HCT116 (cell line): ENCODE data around the gene LCN6. TPM values are rescaled to one million over a fixed set of nuclear protein-coding genes. Genes with fewer than 3 reads are reported as not detected.

Source experiments
- ATAC-seq: fragments of 200-7000 bp; cut with Tn5 transposase; 2 replicates; pipeline ENCODE4 v1.9.1; 2020; ENCODE audit warnings: mild to moderate bottlenecking, moderate library complexity
- BruUV-seq: library from RNA; stranded (reverse); fragments of 400-500 nt; replicated peaks from 2 replicates; lab custom pipeline; 2021; lab: Mats Ljungman, UMichigan
- CTCF ChIA-PET: fragments of 300-600 bp; sonication (Branson Sonifier 250); formaldehyde crosslinking; loops from one replicate; lab custom pipeline; 2021; ENCODE audit warnings: antibody characterized with exemption; lab: Charles Lee
- POLR2A ChIA-PET: fragments of 300-600, 350-600 bp; sonication (Branson Sonifier 250); formaldehyde crosslinking; loops from one replicate; lab custom pipeline; 2021; ENCODE audit warnings: antibody characterized with exemption; lab: Charles Lee
- RAD21 ChIA-PET, 2 experiments: fragments of 300-600 bp; sonication (Branson Sonifier 250); formaldehyde crosslinking; loops; one replicate each; lab custom pipeline; 2023; ENCODE audit warnings: low total read pairs in 2 of 2; ENCODE audit not compliant: uncharacterized antibody in 2 of 2, unreplicated experiment in 2 of 2, low non-redundant PET in 1 of 2; lab: Charles Lee
- DNase-seq: peaks from one replicate; pipeline ENCODE4 v3.0.0-alpha.2; 2010; ENCODE audit warnings: low read depth, low spot score
- H2AFZ ChIP-seq: fragments of 200-600 bp; shearing (Covaris generic), sonication (generic); 2 replicates; pipeline ENCODE4 v1.6.1; 2017; ENCODE audit warnings: low read depth, mixed run types, mixed read lengths, antibody characterized with exemption, low read length; ENCODE audit not compliant: poor library complexity, severe bottlenecking
- H3K27ac ChIP-seq: 2 replicates; pipeline ENCODE4 v1.5.1; 2012; ENCODE audit warnings: low read depth, low read length
- H3K27me3 ChIP-seq: fragments of 200-600 bp; sonication (generic); 2 replicates; pipeline ENCODE4 v1.6.1; 2016; ENCODE audit warnings: mixed run types, low read length, mixed read lengths; ENCODE audit not compliant: insufficient read depth
- H3K36me3 ChIP-seq, 2 experiments: fragments of 200-500 bp in 1 of 2; fragments of 200-600 bp in 1 of 2; sonication (Bioruptor generic) in 1 of 2; sonication (generic) in 1 of 2; 2 replicates each; pipeline versions ENCODE4 v1.5.1 to v1.6.1; 2014 to 2016; ENCODE audit warnings: low read length in 2 of 2, inconsistent platforms in 1 of 2, mixed read lengths in 1 of 2, mixed run types in 1 of 2; ENCODE audit not compliant: insufficient read depth in 2 of 2, control insufficient read depth in 1 of 2
- H3K4me1 ChIP-seq, 2 experiments: fragments of 200-600 bp in 1 of 2; sonication (generic) in 1 of 2; 2 replicates each; pipeline versions ENCODE4 v1.5.1 to v1.6.1; 2012 to 2017; ENCODE audit warnings: low read length in 2 of 2, inconsistent platforms in 1 of 2, mild to moderate bottlenecking in 1 of 2, mixed read lengths in 1 of 2, mixed run types in 1 of 2, moderate library complexity in 1 of 2; ENCODE audit not compliant: insufficient read depth in 2 of 2, control insufficient read depth in 1 of 2
- H3K4me2 ChIP-seq: fragments of 200-600 bp; sonication (generic); 2 replicates; pipeline ENCODE4 v1.6.1; 2017; ENCODE audit warnings: mixed run types, low read length, mixed read lengths
- H3K4me3 ChIP-seq, 2 experiments: fragments of 200-600 bp in 1 of 2; sonication (generic) in 1 of 2; replicated peaks in 1 of 2; 2 replicates each; pipeline ENCODE4 v1.5.1; 2011 to 2016; ENCODE audit warnings: low read length in 2 of 2, control low read depth in 1 of 2, low read depth in 1 of 2, mild to moderate bottlenecking in 1 of 2, mixed read lengths in 1 of 2, mixed run types in 1 of 2
- H3K79me2 ChIP-seq: fragments of 200-600 bp; sonication (generic); 2 replicates; pipeline ENCODE4 v1.6.1; 2017; ENCODE audit warnings: mild to moderate bottlenecking, mixed run types, low read length, moderate library complexity, mixed read lengths; ENCODE audit not compliant: insufficient read depth
- H3K9ac ChIP-seq: fragments of 200-600 bp; sonication (generic); 2 replicates; pipeline ENCODE4 v1.6.1; 2016; ENCODE audit warnings: low read length, mixed read lengths
- H3K9me2 ChIP-seq: fragments of 200-600 bp; sonication (generic), shearing (Covaris generic); 2 replicates; pipeline ENCODE4 v1.6.1; 2017; ENCODE audit warnings: mixed run types, mild to moderate bottlenecking, moderate library complexity; ENCODE audit not compliant: insufficient read depth
- H3K9me3 ChIP-seq, 2 experiments: fragments of 200-500 bp in 1 of 2; fragments of 200-600 bp in 1 of 2; sonication (Bioruptor generic) in 1 of 2; sonication (generic) in 1 of 2; 2 replicates each; pipeline ENCODE4 v1.6.1; 2014 to 2017; ENCODE audit warnings: low read length in 2 of 2, mixed read lengths in 2 of 2, inconsistent platforms in 1 of 2, low read depth in 1 of 2, mild to moderate bottlenecking in 1 of 2, mixed run types in 1 of 2, moderate library complexity in 1 of 2; ENCODE audit not compliant: control insufficient read depth in 1 of 2, insufficient read depth in 1 of 2
- H4K20me1 ChIP-seq: fragments of 200-600 bp; sonication (generic), shearing (Covaris generic); 2 replicates; pipeline ENCODE4 v1.6.1; 2017; ENCODE audit warnings: mixed run types, mild to moderate bottlenecking, moderate library complexity; ENCODE audit not compliant: insufficient read depth
- CBX3 ChIP-seq: IDR thresholded peaks from 2 replicates; pipeline ENCODE4 v1.6.1; 2012; ENCODE audit warnings: low read depth
- EGR1 ChIP-seq: IDR thresholded peaks from 2 replicates; pipeline ENCODE4 v1.6.1; 2012; ENCODE audit warnings: low read depth
- EZH2phosphoT487 ChIP-seq: fragments of 200-600 bp; IDR thresholded peaks from 2 replicates; pipeline ENCODE4 v1.6.1; 2018; ENCODE audit warnings: antibody characterized with exemption, borderline replicate concordance
- JUND ChIP-seq: IDR thresholded peaks from 2 replicates; pipeline ENCODE4 v1.6.1; 2012
- POLR2AphosphoS5 ChIP-seq: IDR thresholded peaks from 2 replicates; pipeline ENCODE4 v1.6.1; 2011; ENCODE audit warnings: mild to moderate bottlenecking, low read depth, low read length, moderate library complexity
- REST ChIP-seq: IDR thresholded peaks from 2 replicates; pipeline ENCODE4 v1.6.1; 2012; ENCODE audit warnings: low read depth
- SIN3A ChIP-seq: IDR thresholded peaks from 2 replicates; pipeline ENCODE4 v1.6.1; 2012; ENCODE audit warnings: low read depth
- intact Hi-C: fragments of 100-400 bp; cut with micrococcal nuclease; formaldehyde crosslinking; loops from 2 replicates; pipeline ENCODE4 v1.10.0; 2022
- total RNA-seq: library from RNA; stranded (reverse); gene quantifications from one replicate; pipeline ENCODE4 v1.2.1, GENCODE V29; 2021; ENCODE audit not compliant: unreplicated experiment

The LCN6 gene
- total RNA-seq, 1 experiment from 2014 or later: not detected

- no peaks in the 10 kb centered on the region for H4K20me1 ChIP-seq
- TF ChIP-seq EZH2phosphoT487 (no peak), POLR2AphosphoS5 (peak; percentile 43; the same call in 1 of the 2 replicates), REST (no peak), JUND (no peak), EGR1 (no peak), CBX3 (no peak), SIN3A (no peak)
- H3K4me1 ChIP-seq: peaks cover 17 to 38% of the 10 kb centered on the region in 2 experiments
- DNase-seq (no peak), ATAC-seq (no peak)
- no peak overlapping the region for H2AFZ ChIP-seq
- BruUV-seq: no TSS peak
- H3K9ac ChIP-seq: no peak overlapping the region
- no peaks in the 10 kb centered on the region for H3K27me3 ChIP-seq
- H3K4me3 ChIP-seq: no peak overlapping the region
- no peaks in the 10 kb centered on the region for H3K9me3 ChIP-seq
- H3K79me2 ChIP-seq: peaks cover 12% of the 10 kb centered on the region; the same call in 1 of the 2 replicates
- ChIA-PET RAD21 (no interaction called here), POLR2A (no interaction called here), CTCF (no interaction called here)
- no peak overlapping the region for H3K27ac ChIP-seq
- intact Hi-C loops: no loop called here
- H3K9me2 ChIP-seq: no peaks in the 10 kb centered on the region
- H3K4me2 ChIP-seq: no peak overlapping the region
- H3K36me3 ChIP-seq: no peaks in the 10 kb centered on the region; a peak in 1 of 4 replicates
These were observed 46.6 kb upstream of the LCN6 start for GRCh38 chr9:136795000-136795348.
